Fibroblast of lung (primary cell): ENCODE data around the gene KIF26A.

Experiments
- EZH2 ChIP-seq: IDR thresholded peaks from 2 replicates; pipeline ENCODE4 v1.5.1; 2012; ENCODE audit warnings: low read length, control low read depth, mild to moderate bottlenecking; ENCODE audit errors: missing control alignments
- TF ChIP-seq, protein P1 (sequence below), 2 donors: IDR thresholded peaks in 1 of 2; conservative IDR thresholded peaks in 1 of 2; 1 replicate in 1 of 2; 2 replicates in 1 of 2; pipeline ENCODE4 v1.5.1; 2011 to 2012; ENCODE audit warnings: low read length in 2 of 2, control low read depth in 1 of 2, inconsistent platforms in 1 of 2, low read depth in 1 of 2, mild to moderate bottlenecking in 1 of 2

DNA sequence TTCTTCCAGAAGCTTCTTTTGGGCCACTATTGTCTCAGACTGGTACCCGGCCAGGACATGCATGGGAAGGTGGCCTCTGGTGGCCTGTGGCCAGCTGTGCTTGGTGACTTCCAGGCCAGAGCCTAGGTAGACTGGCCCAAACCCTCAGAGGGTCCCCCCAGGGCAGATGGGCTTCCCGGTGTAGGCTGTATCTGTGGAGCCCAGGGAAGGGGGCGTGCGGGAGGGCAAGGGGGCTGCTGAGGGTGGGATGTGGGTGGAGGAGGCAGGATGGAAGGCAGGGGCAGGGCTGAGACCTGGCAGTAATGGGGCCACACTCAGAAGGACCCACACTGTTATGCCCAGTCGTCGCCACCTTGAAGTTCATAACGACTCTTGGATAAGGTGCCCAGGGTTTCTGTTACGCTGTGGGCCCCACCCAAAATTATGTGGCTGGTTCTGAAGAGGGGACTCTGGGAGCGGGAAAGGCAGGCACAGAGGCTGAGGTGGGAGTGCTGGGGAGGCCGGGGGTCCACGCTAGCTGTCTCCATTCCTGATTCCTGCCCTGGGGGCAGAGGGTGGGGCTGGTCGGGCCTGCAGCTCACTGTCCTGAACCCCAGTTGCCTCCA is 52.1 kb downstream of the KIF26A start:
- TF ChIP-seq, protein P1, sequence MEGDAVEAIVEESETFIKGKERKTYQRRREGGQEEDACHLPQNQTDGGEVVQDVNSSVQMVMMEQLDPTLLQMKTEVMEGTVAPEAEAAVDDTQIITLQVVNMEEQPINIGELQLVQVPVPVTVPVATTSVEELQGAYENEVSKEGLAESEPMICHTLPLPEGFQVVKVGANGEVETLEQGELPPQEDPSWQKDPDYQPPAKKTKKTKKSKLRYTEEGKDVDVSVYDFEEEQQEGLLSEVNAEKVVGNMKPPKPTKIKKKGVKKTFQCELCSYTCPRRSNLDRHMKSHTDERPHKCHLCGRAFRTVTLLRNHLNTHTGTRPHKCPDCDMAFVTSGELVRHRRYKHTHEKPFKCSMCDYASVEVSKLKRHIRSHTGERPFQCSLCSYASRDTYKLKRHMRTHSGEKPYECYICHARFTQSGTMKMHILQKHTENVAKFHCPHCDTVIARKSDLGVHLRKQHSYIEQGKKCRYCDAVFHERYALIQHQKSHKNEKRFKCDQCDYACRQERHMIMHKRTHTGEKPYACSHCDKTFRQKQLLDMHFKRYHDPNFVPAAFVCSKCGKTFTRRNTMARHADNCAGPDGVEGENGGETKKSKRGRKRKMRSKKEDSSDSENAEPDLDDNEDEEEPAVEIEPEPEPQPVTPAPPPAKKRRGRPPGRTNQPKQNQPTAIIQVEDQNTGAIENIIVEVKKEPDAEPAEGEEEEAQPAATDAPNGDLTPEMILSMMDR (conservative IDR thresholded peaks at IDR 0.05 in 1 of 2, IDR thresholded peaks at IDR 0.05 in 1 of 2; ENCODE audit: low read depth in 1 of 2, low read length in 2 of 2), result no peak
- no peak for TF ChIP-seq EZH2
